ENCODE data around the gene GALNT2. TPM values are rescaled to one million over a fixed set of nuclear protein-coding genes. Genes with fewer than 3 reads are reported as not detected.

The GALNT2 gene
- total RNA-seq, 1 donor from 2014 or later, result 32.8 TPM

- no peak for DNase-seq
Measured at GRCh38 chr1:230072296-230072695, 5.3 kb downstream of the GALNT2 start.

- DNase-seq, result no peak
Measured at GRCh38 chr1:230072866-230073265, 5.8 kb downstream of the GALNT2 start.

GRCh38 chr1:230073371-230074035 lies 6.5 kb downstream of the GALNT2 start:
- DNase-seq, result no peak

GRCh38 chr1:230074270-230074669 lies 7.2 kb downstream of the GALNT2 start:
- DNase-seq, result no peak

- no peak for DNase-seq
Measured at GRCh38 chr1:230074762-230075161, 7.7 kb downstream of the GALNT2 start.

- no peak for DNase-seq
Measured at GRCh38 chr1:230076121-230076520, 9.1 kb downstream of the GALNT2 start.

GRCh38 chr1:230077011-230077410 lies 10.0 kb downstream of the GALNT2 start:
- DNase-seq, result no peak

- no peak for DNase-seq
Measured at GRCh38 chr1:230077436-230078213, 10.6 kb downstream of the GALNT2 start.

GRCh38 chr1:230079199-230080024 lies 12.4 kb downstream of the GALNT2 start:
- DNase-seq, result no peak

GRCh38 chr1:230080822-230081221 lies 13.8 kb downstream of the GALNT2 start:
- no peak for DNase-seq

GRCh38 chr1:230081751-230082150 lies 14.7 kb downstream of the GALNT2 start:
- no peak for DNase-seq

GRCh38 chr1:230082211-230082610 lies 15.2 kb downstream of the GALNT2 start:
- DNase-seq, result no peak

GRCh38 chr1:230083053-230083452 lies 16.0 kb downstream of the GALNT2 start:
- DNase-seq, result no peak

GRCh38 chr1:230083746-230084407 lies 16.8 kb downstream of the GALNT2 start:
- no peak for DNase-seq

- no peak for DNase-seq
Measured at GRCh38 chr1:230084408-230085177, 17.6 kb downstream of the GALNT2 start.

- DNase-seq, result no peak
Measured at GRCh38 chr1:230085178-230085515, 18.1 kb downstream of the GALNT2 start.

- no peak for DNase-seq
Measured at GRCh38 chr1:230086151-230086550, 19.1 kb downstream of the GALNT2 start.

- DNase-seq, result no peak
Measured at GRCh38 chr1:230087028-230087716, 20.1 kb downstream of the GALNT2 start.

- no peak for DNase-seq
Measured at GRCh38 chr1:230087717-230088105, 20.7 kb downstream of the GALNT2 start.

GRCh38 chr1:230090194-230090711 lies 23.2 kb downstream of the GALNT2 start:
- no peak for DNase-seq
